CD4-positive, alpha-beta T cell treated with Interleukin-10 for 1 hour (primary cell): ENCODE results near the gene KLHL36.
A peak's percentile ranks its signal among the peaks of the same experiment; 100 is the strongest.
"Not testable (repeated sequence)": the region's sequence is repeated elsewhere in the genome, so short reads cannot be mapped to it uniquely, and the experiment has no call there.

Source experiments
- DNase-seq: peaks from one replicate; pipeline ENCODE4 v3.0.0-alpha.2; 2020

The KLHL36 gene

DNA sequence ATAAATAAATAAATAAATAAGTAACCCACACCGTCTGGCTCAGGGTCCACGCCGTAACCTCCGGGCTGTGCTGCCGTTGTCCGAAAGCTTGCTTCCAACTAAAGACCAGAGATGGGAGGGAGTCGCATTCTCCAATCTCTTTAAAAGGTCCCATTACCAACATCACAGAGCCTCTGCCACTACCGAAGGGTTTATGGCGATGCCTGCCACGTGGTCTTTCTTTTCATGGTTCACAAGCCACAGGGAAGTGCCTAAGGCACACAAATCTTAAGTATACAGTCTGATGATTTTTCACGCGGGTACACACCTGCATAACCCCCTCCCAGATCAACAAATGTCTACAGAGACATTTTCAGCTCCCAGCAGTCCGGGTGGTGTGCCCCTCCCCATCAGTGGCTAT, 31.8 kb upstream of the KLHL36 start:
- DNase-seq: peak; percentile 43

DNA sequence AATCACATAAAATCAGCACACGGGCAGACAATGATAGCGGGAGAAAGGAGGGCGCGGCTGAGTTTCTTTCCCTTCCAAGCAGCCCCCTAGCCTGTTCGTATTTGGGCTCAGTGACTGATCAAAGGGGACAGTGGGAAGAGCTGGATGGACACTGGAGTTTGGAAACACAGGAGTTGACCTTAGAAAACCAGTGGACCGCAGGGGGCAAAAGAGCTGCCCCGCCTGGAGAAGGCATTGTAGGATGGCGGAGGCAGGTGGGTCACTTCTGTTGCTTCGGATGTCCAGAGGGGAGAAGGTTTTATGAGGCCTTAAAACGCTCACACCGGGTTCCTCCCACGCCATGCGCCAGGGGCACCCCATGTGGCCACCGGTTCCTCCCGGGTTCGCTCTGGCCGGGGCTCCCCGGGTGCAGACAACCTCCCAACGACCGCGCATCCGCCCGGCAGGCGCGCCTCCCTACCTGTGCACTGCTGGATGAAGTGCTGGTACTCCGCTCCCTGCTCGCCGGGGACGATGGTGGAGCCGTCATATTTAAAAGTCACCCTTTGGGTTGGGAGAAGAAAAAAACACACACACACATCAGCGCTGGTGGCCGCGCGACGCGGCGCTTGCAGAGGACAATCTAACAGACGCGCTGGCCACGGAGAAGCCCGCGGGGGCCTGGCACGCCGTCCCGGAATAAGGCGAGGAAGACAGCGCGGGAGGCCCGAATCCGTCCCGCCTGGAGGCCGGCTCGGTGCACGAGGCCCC, 31.1 kb upstream of the KLHL36 start:
- DNase-seq: peak; percentile 48

DNA sequence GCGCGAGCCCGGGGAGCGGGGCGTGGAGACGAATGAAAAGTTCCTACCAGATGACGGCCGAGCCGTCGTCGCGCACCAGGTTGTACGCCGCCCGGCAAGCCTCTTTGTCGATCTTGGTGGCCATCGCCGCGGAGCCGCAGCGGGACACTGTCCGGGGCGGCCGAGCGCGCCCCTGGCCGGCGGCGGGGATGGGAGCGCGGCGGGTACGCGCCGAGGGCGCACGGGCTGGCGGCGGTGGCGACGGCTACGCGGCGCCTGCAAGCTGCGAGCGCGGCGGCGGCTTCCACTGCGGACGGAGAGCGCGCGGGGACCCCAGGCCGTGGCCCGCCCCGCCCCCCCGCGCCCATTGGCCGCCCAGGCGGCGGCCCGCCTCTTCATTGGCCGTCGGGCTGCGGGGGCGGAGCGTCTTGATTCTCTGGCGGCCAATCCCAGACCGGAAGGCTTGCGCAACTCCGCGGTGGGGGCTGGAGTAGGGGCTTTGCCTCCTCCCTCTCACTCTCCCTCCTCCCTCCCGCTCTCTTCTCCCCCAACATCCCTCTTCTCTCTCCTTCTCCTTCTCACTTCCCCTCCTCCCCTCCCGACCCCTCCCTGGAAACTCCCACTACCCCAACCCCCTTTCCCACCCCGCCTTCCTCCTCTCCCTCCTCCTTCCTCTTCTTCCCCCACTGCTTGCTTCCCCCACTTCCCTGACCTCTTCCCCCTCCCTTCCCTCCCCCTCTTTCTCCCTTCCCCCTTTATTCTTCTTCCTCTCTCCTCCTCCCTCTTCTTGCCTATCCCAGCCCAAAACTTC, 30.3 kb upstream of the KLHL36 start, which contains the start of gene COTL1:
Gene COTL1, minus strand, starts transcription at position 288 of the 790 bp plus-strand sequence. Its CDS starts 164 bp downstream, at position 124.
- peak; percentile 96 for DNase-seq

DNA sequence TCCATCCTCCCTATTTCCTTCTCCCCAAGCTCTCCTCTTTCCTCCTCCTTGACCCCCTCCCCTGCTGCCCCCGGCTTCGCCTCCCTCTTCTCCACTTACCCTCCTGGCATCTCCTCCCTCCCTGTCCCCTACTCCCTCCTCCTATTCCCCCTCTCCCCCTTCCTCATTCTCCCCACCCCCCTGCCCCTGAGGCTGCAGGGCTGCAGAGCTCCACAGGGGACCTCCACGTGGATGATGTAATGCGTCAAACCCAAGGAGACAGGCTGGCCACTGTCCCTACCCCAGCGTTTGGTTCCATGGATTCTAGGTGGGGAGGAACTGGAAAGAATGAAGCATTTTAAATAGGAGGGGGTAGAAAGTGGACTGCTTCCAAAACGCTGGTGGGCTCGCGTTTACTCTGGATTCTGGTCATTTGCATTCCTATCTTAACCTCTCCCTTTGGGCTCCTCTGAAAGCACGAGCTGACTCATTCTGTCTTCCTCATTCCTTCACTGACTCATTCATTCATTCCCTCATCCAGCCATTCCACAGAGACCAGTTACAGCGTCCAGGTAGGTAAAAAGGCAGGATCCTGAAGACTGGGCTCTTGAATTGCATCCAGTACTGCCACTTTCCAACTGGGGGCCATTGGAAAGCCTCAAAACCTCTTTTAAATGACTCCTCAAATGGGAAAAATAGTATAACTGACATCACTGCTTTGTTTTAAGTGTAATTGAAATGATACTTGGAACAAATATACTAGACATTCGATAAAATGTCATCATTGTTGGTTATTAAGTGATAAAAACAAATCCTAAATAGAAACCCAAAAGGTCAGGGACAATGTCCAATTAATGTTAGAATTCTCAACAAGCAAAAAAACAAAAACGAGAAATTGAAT, 29.5 kb upstream of the KLHL36 start:
- DNase-seq: no peak

DNA sequence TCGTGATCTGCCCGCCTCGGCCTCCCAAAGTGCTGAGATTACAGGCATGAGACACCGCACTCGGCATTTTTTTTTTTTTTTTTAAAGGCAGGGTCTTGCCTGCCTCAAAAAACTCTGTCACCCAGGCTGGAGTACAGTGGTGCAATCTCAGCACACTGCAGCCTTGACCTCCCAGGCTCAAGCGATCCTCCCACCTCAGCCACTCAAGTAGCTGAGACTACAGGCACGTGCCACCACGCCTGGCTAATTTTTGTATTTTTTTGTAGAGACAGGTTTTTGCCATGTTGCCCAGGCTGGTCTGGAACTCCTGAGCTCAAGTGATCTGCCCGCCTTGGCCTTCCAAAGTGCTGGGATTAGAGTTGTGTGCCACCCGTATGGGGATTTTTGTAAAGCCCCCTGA, 27.4 kb upstream of the KLHL36 start:
- DNase-seq: not testable (repeated sequence)

DNA sequence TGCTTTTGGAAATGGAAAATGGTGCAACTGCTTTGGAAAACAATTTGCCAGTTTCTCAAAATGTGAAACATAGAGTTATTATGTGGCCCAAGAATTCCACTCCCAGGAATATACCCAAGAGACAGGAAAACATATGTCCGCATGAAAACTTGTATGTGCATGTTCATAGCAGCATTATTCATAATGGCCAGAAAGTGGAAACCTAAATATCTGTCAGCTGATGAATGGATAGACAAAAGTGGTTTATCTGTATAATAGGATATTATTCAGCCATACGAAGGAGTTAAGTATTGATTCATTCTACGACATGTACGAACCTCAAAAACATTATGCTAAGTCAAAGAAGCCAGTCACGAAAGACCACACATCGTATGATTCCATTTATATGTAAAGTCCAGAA, 22.8 kb upstream of the KLHL36 start:
- DNase-seq: no peak

DNA sequence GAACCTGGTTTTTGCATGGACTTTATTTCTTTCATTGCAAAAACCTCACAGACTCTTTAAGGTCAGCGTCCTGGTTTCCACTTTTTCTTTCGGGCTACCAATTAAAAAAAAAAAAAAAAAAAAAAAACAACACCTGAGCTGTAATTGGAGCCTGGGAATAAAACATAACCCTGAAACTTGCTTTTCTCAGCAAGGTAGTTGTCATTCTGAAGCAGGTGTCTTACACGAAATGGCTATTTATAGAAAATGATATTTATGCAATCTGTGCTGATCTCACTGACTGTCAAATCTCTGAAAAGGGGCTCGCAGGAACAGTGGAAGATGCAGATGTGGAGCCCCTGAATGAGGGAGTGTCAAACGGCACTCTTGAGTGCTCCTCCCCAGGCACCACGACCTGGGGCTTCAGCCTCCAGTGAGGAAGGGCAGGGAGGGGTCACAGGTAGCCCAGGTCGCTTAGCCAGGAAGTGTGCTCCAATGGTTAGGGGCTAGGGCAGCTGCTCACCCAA, 20.0 kb upstream of the KLHL36 start:
- no peak for DNase-seq

DNA sequence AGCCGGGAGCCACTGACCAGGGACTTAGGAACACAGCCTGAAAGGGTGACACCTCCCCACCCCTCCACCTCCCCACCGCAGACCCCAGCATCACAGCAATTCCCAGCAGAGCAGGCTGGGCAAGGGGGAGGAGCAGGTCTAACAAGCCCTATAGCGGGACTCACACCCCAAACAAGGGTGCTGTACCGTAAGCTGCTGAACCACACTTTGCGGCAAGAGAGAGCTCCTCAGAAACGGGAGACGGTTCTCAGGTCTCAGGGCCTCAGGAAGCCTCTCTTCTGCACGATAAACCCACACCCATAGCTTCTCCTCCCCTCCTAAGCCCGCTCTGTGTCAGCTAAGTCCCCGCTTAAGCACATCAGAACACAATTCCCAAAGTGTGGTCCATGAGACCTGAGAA, 18.7 kb upstream of the KLHL36 start:
- no peak for DNase-seq

DNA sequence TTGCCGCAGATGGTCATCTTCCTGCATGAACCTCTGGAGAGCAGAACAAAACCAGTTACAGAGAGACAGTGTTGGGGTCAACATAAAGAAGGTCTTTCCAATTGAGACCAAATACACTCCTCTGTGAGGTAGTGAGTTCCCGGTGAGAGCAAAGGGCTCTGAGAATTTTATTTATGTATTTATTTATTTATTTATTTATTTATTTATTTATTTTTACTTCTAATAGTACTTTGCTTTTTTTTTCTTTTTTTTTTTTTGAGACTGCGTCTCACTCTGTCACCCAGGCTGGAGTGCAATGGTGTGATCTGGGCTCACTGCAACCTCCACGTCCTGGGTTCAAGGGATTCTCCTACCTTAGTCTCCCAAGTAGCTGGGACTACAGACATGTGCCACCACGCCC, 18.3 kb upstream of the KLHL36 start:
- DNase-seq: no peak

DNA sequence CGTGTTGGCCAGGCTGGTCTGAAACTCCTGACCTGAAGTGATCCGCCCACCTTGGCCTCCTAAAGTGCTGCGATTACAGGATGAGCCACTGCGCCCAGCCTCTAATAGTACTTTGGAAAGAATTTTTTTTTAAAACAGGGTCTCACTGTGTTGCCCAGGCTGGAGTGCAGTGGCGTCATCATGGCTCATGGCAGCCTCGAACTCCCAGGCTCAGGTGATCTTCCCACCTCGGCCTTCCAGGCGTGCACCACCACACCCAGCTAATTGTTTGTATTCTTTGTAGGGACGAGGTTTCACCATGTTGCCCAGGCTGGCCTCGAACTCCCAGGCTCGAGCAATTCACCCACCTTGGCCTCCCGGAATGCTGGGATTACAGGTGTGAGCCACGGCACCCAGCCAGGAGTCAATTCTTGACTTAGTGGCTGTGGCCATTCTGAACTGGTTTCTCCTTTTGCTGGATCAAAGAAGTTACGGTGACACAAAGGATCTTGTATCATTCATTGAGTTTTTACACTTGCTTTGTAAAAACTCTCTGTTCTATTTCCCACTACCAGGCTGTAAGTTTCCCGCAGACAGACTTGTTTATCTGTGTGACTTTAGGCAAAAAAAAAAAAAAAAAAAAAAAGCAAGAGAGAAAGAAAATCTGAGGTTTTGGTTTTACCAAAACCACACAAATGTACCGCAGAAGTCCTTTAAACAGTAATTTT, 17.7 kb upstream of the KLHL36 start:
- no peak for DNase-seq

DNA sequence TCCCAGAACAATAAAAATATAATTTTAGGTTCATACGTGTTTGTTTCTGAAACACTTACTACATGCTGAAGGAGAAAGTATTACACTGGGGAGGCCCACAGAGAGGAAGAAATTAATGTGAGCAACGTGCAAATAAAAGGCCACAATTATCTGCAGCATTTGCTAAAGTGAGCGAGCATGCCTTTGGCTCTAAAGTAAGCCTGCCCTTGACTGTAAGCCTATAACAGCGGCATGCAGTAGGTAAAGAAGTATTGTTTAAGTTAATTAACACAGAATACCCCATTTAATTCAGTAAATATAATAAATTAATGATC, 17.2 kb upstream of the KLHL36 start:
- DNase-seq: no peak

DNA sequence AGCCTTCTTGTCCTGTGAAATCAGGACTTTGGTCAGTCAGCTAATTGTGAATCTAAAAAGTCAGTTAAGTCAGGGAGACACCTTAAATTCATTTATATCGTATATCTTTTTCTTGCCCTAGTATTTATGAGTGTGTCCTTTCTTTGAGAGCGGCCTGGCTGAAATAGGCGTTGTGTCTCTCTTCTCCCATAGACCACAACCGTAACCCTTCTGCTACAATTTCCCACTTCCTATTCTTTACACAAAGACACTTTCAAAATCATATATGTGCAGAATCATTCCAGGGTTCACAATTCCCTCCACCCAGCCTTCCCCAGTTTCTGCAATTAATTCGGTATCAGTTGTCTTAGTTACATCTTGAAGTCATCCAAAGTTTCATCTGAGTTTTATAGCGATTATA, 16.4 kb upstream of the KLHL36 start:
- DNase-seq: no peak

DNA sequence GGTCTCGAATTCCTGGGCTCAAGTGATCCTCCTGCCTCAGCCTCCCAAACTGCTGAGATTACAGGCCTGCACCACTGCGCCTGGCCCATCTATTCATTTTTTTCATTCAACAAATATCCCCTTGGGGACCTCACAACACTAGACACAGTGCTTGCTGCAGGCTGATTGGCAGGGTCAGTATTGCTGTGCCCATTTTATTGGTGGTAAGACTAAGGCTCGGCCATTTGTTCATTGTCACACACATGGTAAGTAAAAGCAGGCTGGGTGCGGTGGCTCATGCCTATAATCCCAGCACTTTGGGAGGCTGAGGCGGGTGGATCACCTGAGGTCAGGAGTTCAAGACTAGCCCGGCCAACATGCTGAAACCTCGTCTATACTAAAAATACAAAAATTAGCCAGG, 15.4 kb upstream of the KLHL36 start:
- DNase-seq: not testable (repeated sequence)

DNA sequence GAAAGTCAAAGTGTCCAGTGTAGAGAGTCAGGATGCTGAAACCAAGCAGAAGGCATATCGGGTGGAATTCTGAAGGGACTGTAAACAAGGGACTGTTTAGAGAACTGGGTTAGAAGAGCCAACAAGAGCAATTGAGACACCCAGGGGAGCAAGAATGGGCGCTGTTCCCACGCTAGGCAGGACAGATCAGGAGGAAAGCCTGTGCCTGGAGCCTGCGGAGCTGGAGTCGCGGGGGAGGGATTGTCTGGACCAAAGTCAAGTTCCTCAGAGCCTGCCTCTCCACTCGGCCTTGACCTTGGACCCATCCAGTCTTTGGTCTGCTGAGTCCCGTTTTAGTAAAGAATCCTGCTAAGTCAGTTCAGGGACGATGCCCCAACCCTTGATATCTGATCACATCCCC, 14.7 kb upstream of the KLHL36 start:
- DNase-seq: no peak

DNA sequence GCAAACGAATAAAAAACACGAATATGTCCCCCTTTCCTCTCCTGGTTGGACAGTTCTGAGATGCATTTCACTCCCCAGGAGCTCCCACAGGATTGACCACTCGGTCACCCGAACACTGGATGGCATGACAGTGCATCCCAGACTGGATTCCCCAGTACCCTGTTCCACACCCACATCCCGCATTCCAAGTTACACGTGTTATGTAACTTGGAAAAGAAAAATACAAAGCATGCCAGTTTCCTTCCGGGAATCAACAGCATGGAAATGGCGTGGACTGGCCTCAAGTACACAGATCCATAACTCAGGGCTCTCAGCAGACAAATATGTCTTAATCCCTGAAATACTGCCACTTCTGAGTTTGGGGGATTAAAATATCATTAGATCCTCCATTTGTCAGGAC, 12.6 kb upstream of the KLHL36 start:
- no peak for DNase-seq

DNA sequence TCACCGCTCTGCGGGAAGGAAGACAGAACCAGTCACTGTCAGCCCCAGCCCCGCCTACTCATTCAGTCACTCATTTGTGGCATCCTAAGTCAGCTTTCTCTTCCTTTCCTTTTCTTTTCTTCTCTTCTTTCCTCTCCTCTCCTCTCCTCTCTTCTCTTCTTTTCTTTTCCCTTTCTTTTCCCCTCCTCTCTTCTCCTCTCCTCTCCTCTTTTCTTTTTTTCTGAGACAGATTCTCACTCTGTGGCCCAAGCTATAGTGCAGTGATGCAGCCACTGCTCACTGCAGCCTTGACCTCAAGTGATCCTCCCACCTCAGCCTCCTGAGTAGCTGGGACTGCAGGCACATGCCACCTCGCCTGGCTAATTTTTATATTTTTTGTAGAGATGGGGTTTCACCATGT, 10.6 kb upstream of the KLHL36 start:
- no peak for DNase-seq

DNA sequence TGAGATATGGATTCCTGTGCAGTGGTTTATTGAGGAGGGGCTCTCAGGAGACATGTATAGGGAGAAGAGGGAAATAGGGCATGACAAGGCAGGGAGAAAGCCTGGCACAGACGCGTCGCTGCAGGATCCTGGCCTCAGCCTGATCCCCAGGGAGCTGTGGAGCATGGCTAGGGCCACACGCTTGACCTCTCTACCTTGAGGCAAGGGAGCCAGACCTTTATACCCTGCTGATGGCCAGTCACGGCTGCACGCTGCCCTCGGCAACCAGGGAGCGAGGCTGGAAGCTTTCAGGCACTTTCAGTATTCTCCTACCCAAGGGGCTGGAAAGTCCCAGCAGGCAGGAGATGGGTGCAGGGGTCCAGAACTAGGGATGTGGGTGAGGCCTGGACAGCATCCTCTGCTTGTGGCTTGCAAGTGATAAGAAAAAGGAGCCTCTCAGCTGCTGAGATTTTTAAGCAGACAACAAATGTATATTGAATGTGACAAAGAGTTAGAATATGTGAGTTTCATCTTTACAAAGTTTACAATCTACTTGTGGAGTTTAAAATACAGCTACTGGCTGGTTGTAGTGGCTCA, 10.0 kb upstream of the KLHL36 start:
- DNase-seq: no peak

DNA sequence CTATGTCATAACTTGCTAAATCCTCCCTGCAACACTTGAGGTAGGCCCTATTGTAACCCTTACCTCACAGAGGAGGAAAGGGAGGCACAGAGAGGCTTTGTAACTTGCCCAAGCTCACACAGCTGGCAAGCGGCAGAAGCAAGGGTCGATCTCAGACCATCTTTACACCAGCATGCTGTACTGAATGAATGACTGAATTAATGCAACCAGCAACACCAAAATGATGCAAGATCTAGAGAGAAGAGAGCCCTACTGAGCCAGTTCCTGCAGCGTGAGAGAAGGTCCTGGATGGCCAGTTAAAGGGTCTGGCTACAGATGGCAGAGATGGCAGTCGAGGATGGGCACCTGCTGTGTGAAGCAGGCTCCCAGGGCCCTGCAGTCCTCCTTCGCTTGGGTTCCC, 8.2 kb upstream of the KLHL36 start:
- no peak for DNase-seq

DNA sequence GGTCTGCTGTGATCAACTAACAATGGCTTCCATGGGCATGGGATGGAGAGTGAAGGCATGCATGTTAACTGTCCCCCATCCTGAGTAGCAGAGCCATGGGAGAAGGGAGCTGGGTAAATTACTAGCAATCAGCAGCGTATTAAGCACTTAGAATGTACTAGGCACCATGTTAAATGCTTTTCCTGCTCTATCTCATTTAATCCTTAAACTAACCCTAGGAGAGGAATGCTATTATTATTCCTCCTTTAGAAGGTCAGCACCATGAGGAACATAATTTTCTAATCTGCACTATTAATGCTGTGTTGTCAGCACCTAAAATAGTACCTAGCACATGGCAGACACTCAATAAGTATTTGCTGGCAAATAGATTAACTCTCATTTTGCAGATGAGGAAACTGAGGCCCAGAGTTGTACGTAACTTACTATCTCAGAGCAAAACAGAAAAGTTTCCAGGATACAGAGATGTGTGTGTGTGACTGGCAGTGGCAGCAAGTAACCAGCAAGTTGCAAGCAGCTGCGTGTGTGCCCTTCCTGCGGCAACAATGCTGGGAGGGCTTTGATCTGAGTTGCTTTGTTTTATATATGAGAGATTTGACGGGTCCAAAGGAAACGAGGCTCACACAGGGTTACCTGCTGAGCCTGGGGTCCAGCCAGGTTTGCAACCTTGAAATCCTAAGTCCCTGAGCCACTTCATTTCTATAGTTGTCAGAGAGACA, 6.5 kb upstream of the KLHL36 start:
- DNase-seq: no peak

DNA sequence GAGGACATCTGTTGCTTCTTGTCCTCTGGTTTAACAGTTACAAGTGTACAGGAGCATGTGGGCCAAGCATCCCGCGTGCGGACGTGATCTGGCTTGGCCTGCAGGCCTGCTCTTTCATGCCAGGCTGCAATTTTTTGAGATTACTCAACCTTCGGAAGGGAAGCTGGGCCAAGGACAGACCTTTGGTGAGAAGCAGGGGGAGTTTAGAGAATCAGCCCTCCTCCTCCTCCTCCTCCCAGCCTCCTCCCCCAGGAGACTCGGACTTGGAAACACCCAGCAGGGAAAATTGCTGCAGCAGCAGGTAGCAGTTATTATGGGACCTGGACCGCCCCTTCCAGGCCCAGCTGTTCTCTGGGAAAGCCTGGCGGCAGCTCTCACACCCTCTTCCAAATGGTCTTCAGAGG, 5.1 kb upstream of the KLHL36 start:
- DNase-seq: no peak

DNA sequence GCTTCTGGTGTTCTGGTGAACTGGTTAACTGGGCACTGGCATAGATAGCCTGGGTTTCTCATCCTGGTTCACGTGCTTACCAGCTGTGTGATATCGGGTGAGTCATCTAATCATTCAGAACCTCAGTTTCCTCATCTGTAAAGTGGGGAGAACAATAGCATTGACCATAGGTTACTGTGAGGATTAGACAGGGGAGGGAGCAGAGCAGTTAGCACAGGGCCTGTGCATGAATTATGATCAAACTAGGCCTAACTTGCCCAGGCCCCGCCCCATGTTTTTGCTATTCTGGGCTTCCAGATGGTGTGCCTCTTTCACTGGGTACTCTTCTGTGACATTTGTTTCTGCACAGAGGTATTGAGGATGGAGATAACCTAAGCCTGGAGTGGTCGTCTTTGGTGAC, 4.6 kb upstream of the KLHL36 start:
- DNase-seq: no peak
